GM12875 (cell line): ENCODE data around the gene CASP8AP2.
A peak's percentile ranks its signal among the peaks of the same experiment; 100 is the strongest.

Experiments used
- H3K4me3 ChIP-seq: one replicate; pipeline ENCODE4 v1.5.1; 2011; ENCODE audit warnings: low read depth, low read length, control low read depth
- CTCF ChIP-seq: IDR thresholded peaks from 2 replicates; pipeline ENCODE4 v1.5.1; 2011; ENCODE audit warnings: low read depth, mild to moderate bottlenecking, control low read depth, inconsistent platforms, low read length, moderate library complexity, borderline replicate concordance; ENCODE audit not compliant: insufficient read depth

The CASP8AP2 gene

GRCh38 chr6:89789980-89790379 is 39.7 kb upstream of the CASP8AP2 start:
- TF ChIP-seq CTCF = no peak

GRCh38 chr6:89790403-89790802 is 39.3 kb upstream of the CASP8AP2 start:
- H3K4me3 ChIP-seq = no peak overlapping the region

More at GRCh38 chr6:89789980-89790379, 39.7 kb upstream of the CASP8AP2 start:
- no peak overlapping the region for H3K4me3 ChIP-seq

GRCh38 chr6:89792881-89793280 is 36.8 kb upstream of the CASP8AP2 start:
- no peak overlapping the region for H3K4me3 ChIP-seq
- TF ChIP-seq CTCF = peak; percentile 65; the same call in 1 of the 2 replicates

More at GRCh38 chr6:89790403-89790802, 39.3 kb upstream of the CASP8AP2 start:
- no peak for TF ChIP-seq CTCF

- H3K4me3 ChIP-seq = no peak overlapping the region
- no peak for TF ChIP-seq CTCF
Observed at GRCh38 chr6:89793586-89793985, 36.1 kb upstream of the CASP8AP2 start.

GRCh38 chr6:89794324-89794723 is 35.4 kb upstream of the CASP8AP2 start:
- TF ChIP-seq CTCF = no peak
- H3K4me3 ChIP-seq = no peak overlapping the region

- no peak overlapping the region for H3K4me3 ChIP-seq
- TF ChIP-seq CTCF = no peak
Observed at GRCh38 chr6:89797317-89797716, 32.4 kb upstream of the CASP8AP2 start.

GRCh38 chr6:89799096-89799495 is 30.6 kb upstream of the CASP8AP2 start:
- TF ChIP-seq CTCF = no peak
- no peak overlapping the region for H3K4me3 ChIP-seq
